CD4-positive, alpha-beta T cell (primary cell): ENCODE results near the gene NDUFC1. TPM values are rescaled to one million over a fixed set of nuclear protein-coding genes. Genes with fewer than 3 reads are reported as not detected.

Experiments
- ATAC-seq: fragments of 200-7000 bp; cut with Tn5 transposase; one replicate; pipeline ENCODE4 v1.10.0; 2022; ENCODE audit warnings: mild to moderate bottlenecking; ENCODE audit not compliant: poor library complexity
- CTCF ChIA-PET: fragments of 350-600 bp; sonication (Branson Sonifier 250); formaldehyde crosslinking; loops from one replicate; lab custom pipeline; 2021; ENCODE audit warnings: antibody characterized with exemption, inconsistent platforms; lab: Charles Lee
- POLR2A ChIA-PET: fragments of 350-600 bp; sonication (Branson Sonifier 250); formaldehyde crosslinking; loops from one replicate; lab custom pipeline; 2021; ENCODE audit warnings: antibody characterized with exemption, inconsistent platforms; lab: Charles Lee
- DNase-seq, 14 experiments: peaks; one replicate each; pipeline ENCODE4 v3.0.0-alpha.2; 2013 to 2020; ENCODE audit warnings: mixed read lengths in 2 of 14
- H3K27ac ChIP-seq, 2 donors: one replicate each; pipeline versions ENCODE4 v1.5.1 to v1.7.0; 2013; ENCODE audit warnings: low read length in 2 of 2, low read depth in 1 of 2, mild to moderate bottlenecking in 1 of 2
- H3K27me3 ChIP-seq, 2 experiments: 1 replicate in 1 of 2; 2 replicates in 1 of 2; pipeline versions ENCODE4 v1.6.1 to v1.7.0; 2013; ENCODE audit warnings: low read length in 2 of 2, control low read depth in 1 of 2, mild to moderate bottlenecking in 1 of 2, moderate library complexity in 1 of 2; ENCODE audit not compliant: insufficient read depth in 2 of 2, control insufficient read depth in 1 of 2
- H3K36me3 ChIP-seq: one replicate; pipeline ENCODE4 v1.6.1; 2013; ENCODE audit warnings: low read length, control low read depth; ENCODE audit not compliant: insufficient read depth
- H3K4me1 ChIP-seq: one replicate; pipeline ENCODE4 v1.6.1; 2013; ENCODE audit warnings: low read length, control low read depth; ENCODE audit not compliant: insufficient read depth
- H3K4me3 ChIP-seq: one replicate; pipeline ENCODE4 v1.5.1; 2013; ENCODE audit warnings: mild to moderate bottlenecking, low read length, moderate library complexity
- H3K9me3 ChIP-seq, 2 experiments: 1 replicate in 1 of 2; 2 replicates in 1 of 2; pipeline versions ENCODE4 v1.6.1 to v1.7.0; 2013; ENCODE audit warnings: low read length in 2 of 2, mild to moderate bottlenecking in 2 of 2, control low read depth in 1 of 2, moderate library complexity in 1 of 2; ENCODE audit not compliant: control insufficient read depth in 1 of 2, insufficient read depth in 1 of 2
- H3K27ac Mint-ChIP-seq: one replicate; pipeline ENCODE4 v1.8.0; 2020; ENCODE audit warnings: mixed read lengths
- H3K27me3 Mint-ChIP-seq: one replicate; pipeline ENCODE4 v1.8.0; 2021; ENCODE audit warnings: mixed read lengths
- H3K36me3 Mint-ChIP-seq: one replicate; pipeline ENCODE4 v1.8.0; 2021; ENCODE audit warnings: low read depth, mixed read lengths
- H3K4me1 Mint-ChIP-seq: one replicate; pipeline ENCODE4 v1.8.0; 2021; ENCODE audit warnings: low read depth, mixed read lengths
- H3K4me3 Mint-ChIP-seq: one replicate; pipeline ENCODE4 v1.8.0; 2020; ENCODE audit warnings: mild to moderate bottlenecking, mixed read lengths
- H3K9me3 Mint-ChIP-seq: one replicate; pipeline ENCODE4 v1.8.0; 2020; ENCODE audit warnings: mixed read lengths
- CTCF ChIP-seq: fragments of 200-600 bp; IDR thresholded peaks from one replicate; pipeline ENCODE4 v1.8.0; 2022; ENCODE audit warnings: antibody characterized with exemption, mild to moderate bottlenecking
- intact Hi-C, 2 experiments: fragments of 100-400 bp; cut with DNase I in 1 of 2; cut with micrococcal nuclease in 1 of 2; formaldehyde crosslinking; loops; one replicate each; pipeline versions ENCODE4 v1.15.1 to v1.9.0; 2023 to 2025; cut with DNase I, micrococcal nuclease
- total RNA-seq, 174 experiments: library from RNA in 2 of 174; stranded (reverse) in 2 of 174; gene quantifications; one replicate each; pipeline ENCODE4 v1.2.3 and lab custom pipeline; 2021 to 2026

NDUFC1 gene
- total RNA-seq, 2 experiments from 2014 or later, result 23.3 to 26.4 TPM

- Histone ChIP-seq H3K36me3 (no peaks in the 10 kb centered on the region), H3K9me3 (no peaks in the 10 kb centered on the region), H3K4me3 (no peak overlapping the region), H3K27ac (no peak overlapping the region), H3K27me3 (no peaks in the 10 kb centered on the region), H3K4me1 (peaks cover 5% of the 10 kb centered on the region)
- no peak for ATAC-seq
- H3K27me3 Mint-ChIP-seq, result no peaks in the 10 kb centered on the region
- no peaks in the 10 kb centered on the region for H3K9me3 Mint-ChIP-seq
- H3K36me3 Mint-ChIP-seq, result no peaks in the 10 kb centered on the region
- no peak for TF ChIP-seq CTCF
- ChIA-PET POLR2A (no interaction called here), CTCF (interaction anchor here (1.0 kb wide), 1 partner anchor 79 kb away, joined by 3 read pairs; no protein-coding TSS in a partner anchor)
- no peak overlapping the region for H3K27ac Mint-ChIP-seq
- intact Hi-C loops, result loop anchor here in 1 of 2 experiments (5.0 kb wide), 1 partner anchor 35 kb away; no protein-coding TSS in a partner anchor
- DNase-seq, result no peak
- no peak overlapping the region for H3K4me3 Mint-ChIP-seq
- H3K4me1 Mint-ChIP-seq, result no peaks in the 10 kb centered on the region
Measured at GRCh38 chr4:139242511-139243051, 59.7 kb downstream of the NDUFC1 start.

- CTCF ChIA-PET, result no interaction called here
Measured at GRCh38 chr4:139241784-139242151, 60.5 kb downstream of the NDUFC1 start.

GRCh38 chr4:139241086-139241783 is 61.0 kb downstream of the NDUFC1 start:
- no peak for DNase-seq
- CTCF ChIA-PET, result no interaction called here
- Mint-ChIP-seq H3K36me3 (no peaks in the 10 kb centered on the region), H3K27me3 (no peaks in the 10 kb centered on the region), H3K9me3 (no peaks in the 10 kb centered on the region), H3K27ac (no peak overlapping the region), H3K4me1 (no peaks in the 10 kb centered on the region), H3K4me3 (no peak overlapping the region)
- no peak for ATAC-seq
- Histone ChIP-seq H3K4me1 (peaks cover 5% of the 10 kb centered on the region), H3K36me3 (no peaks in the 10 kb centered on the region), H3K9me3 (no peaks in the 10 kb centered on the region), H3K27me3 (no peaks in the 10 kb centered on the region), H3K4me3 (no peak overlapping the region), H3K27ac (no peak overlapping the region)
- TF ChIP-seq CTCF, result no peak
- intact Hi-C loops, result loop anchor here in 1 of 2 experiments (5.0 kb wide), 1 partner anchor 36 kb away; no protein-coding TSS in a partner anchor
- POLR2A ChIA-PET, result no interaction called here

More at GRCh38 chr4:139241784-139242151, 60.5 kb downstream of the NDUFC1 start:
- Mint-ChIP-seq H3K9me3 (no peaks in the 10 kb centered on the region), H3K36me3 (no peaks in the 10 kb centered on the region), H3K27me3 (no peaks in the 10 kb centered on the region), H3K27ac (no peak overlapping the region), H3K4me1 (no peaks in the 10 kb centered on the region), H3K4me3 (no peak overlapping the region)
- no peak for TF ChIP-seq CTCF
- H3K4me3 ChIP-seq, result no peak overlapping the region
- H3K27me3 ChIP-seq, result no peaks in the 10 kb centered on the region
- DNase-seq, result no peak
- intact Hi-C loops, result loop anchor here in 1 of 2 experiments (5.0 kb wide), 1 partner anchor 36 kb away; no protein-coding TSS in a partner anchor
- no peak overlapping the region for H3K27ac ChIP-seq
- H3K4me1 ChIP-seq, result peaks cover 5% of the 10 kb centered on the region
- POLR2A ChIA-PET, result no interaction called here
- ATAC-seq, result no peak
- no peaks in the 10 kb centered on the region for H3K9me3 ChIP-seq
- H3K36me3 ChIP-seq, result no peaks in the 10 kb centered on the region

Other genes starting within 250 kb of the NDUFC1 start
- gene ELF2, start 125.3 kb downstream of the NDUFC1 start, total RNA-seq, result 10 to 100 TPM; 83.3 to 84.1 TPM
- not detected for gene MGARP, start 22.3 kb downstream of the NDUFC1 start, total RNA-seq
- 10 to 100 TPM; 54.2 to 57.1 TPM for gene NAA15, start 972 bp downstream of the NDUFC1 start, total RNA-seq
- gene RAB33B, start 151.6 kb upstream of the NDUFC1 start, total RNA-seq, result 10 to 100 TPM; 23.3 to 23.6 TPM